Osteocyte (in vitro differentiated cells): ENCODE measurements around the gene ITGAL. TPM values are rescaled to one million over a fixed set of nuclear protein-coding genes. Genes with fewer than 3 reads are reported as not detected.

ENCODE experiments used
- DNase-seq: peaks from one replicate; pipeline ENCODE4 v3.0.0; 2021; ENCODE audit warnings: mixed read lengths; ENCODE audit not compliant: unreplicated experiment; ENCODE audit errors: extremely low spot score
- H3K27ac Mint-ChIP-seq: one replicate; pipeline ENCODE4 v1.8.0; 2021; ENCODE audit warnings: mild to moderate bottlenecking, mixed read lengths; ENCODE audit not compliant: unreplicated experiment
- H3K27me3 Mint-ChIP-seq: one replicate; pipeline ENCODE4 v1.8.0; 2021; ENCODE audit warnings: mixed read lengths; ENCODE audit not compliant: unreplicated experiment
- H3K36me3 Mint-ChIP-seq: one replicate; pipeline ENCODE4 v1.8.0; 2021; ENCODE audit warnings: mixed read lengths; ENCODE audit not compliant: unreplicated experiment
- H3K4me1 Mint-ChIP-seq: one replicate; pipeline ENCODE4 v1.8.0; 2021; ENCODE audit warnings: mixed read lengths; ENCODE audit not compliant: unreplicated experiment
- H3K4me3 Mint-ChIP-seq: one replicate; pipeline ENCODE4 v1.8.0; 2021; ENCODE audit warnings: mild to moderate bottlenecking, moderate library complexity, mixed read lengths; ENCODE audit not compliant: unreplicated experiment
- H3K9me3 Mint-ChIP-seq: one replicate; pipeline ENCODE4 v1.8.0; 2021; ENCODE audit warnings: mixed read lengths; ENCODE audit not compliant: unreplicated experiment
- total RNA-seq: library from RNA; stranded (reverse); gene quantifications from 2 replicates; pipeline ENCODE4 v1.2.1, GENCODE V29; 2021
- TF ChIP-seq, protein P1 (sequence below): fragments of 200-600 bp; sonication (generic); IDR thresholded peaks from 2 replicates; pipeline ENCODE4 v1.5.0; 2021; ENCODE audit warnings: antibody characterized with exemption, mild to moderate bottlenecking, moderate library complexity

The ITGAL gene
- total RNA-seq, 1 donor from 2014 or later: not detected

GRCh38 chr16:30554557-30555314, 82.2 kb downstream of the ITGAL start:
- TF ChIP-seq, protein P1, sequence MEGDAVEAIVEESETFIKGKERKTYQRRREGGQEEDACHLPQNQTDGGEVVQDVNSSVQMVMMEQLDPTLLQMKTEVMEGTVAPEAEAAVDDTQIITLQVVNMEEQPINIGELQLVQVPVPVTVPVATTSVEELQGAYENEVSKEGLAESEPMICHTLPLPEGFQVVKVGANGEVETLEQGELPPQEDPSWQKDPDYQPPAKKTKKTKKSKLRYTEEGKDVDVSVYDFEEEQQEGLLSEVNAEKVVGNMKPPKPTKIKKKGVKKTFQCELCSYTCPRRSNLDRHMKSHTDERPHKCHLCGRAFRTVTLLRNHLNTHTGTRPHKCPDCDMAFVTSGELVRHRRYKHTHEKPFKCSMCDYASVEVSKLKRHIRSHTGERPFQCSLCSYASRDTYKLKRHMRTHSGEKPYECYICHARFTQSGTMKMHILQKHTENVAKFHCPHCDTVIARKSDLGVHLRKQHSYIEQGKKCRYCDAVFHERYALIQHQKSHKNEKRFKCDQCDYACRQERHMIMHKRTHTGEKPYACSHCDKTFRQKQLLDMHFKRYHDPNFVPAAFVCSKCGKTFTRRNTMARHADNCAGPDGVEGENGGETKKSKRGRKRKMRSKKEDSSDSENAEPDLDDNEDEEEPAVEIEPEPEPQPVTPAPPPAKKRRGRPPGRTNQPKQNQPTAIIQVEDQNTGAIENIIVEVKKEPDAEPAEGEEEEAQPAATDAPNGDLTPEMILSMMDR: no peak
- Mint-ChIP-seq H3K4me3 (no peak overlapping the region), H3K27me3 (no peaks in the 10 kb centered on the region), H3K9me3 (no peaks in the 10 kb centered on the region), H3K27ac (no peak overlapping the region), H3K36me3 (peaks cover 17% of the 10 kb centered on the region), H3K4me1 (peaks cover 21% of the 10 kb centered on the region)
- no peak for DNase-seq

DNA sequence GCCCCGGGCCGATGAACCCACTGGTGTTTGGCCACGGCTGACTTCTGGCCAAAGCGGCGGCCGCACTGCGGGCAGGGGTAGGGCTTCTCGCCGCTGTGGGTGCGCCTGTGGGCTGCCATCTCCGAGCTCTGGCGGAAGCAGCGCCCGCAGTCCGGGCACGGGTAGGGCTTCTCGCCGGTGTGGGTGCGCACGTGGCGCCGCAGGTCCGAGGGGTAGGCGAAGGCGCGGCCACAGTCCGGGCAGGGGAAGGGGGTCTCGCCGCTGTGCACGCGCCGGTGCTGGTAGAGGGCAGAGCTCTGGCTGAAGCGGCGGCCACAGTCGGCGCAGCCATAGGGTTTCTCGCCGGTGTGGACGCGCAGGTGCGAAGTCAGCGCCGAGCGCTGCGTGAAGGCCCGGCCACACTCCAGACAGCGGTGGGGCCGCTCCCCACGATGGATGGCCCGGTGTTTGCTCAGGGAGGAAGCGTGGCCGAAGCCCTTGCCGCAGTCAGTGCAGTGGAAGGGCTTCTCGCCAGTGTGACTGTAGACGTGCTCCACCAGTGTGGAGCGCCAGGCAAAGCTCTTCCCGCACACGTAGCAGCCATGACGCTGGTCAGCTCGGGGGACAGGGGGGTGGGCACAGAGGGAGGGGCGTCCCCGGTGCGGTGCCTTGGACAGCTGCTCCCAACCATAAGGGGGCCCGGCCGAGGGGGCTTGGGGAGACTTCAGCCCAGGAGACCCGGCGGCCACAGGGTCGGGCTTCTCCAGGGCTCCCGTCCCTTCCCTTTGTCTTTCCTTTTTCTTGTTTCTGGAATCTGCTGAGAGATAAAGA, 83.0 kb downstream of the ITGAL start:
- Mint-ChIP-seq H3K4me1 (peaks cover 21% of the 10 kb centered on the region), H3K36me3 (peaks cover 17% of the 10 kb centered on the region), H3K27ac (peak overlapping the region; percentile 10), H3K9me3 (no peaks in the 10 kb centered on the region), H3K27me3 (no peaks in the 10 kb centered on the region), H3K4me3 (peak overlapping the region; percentile 62)
- TF ChIP-seq, protein P1: no peak
- DNase-seq: no peak

GRCh38 chr16:30556125-30556473, 83.6 kb downstream of the ITGAL start:
- TF ChIP-seq, protein P1: no peak
- peaks cover 21% of the 10 kb centered on the region for H3K4me1 Mint-ChIP-seq
- no peak for DNase-seq
- peak overlapping the region; percentile 10 for H3K27ac Mint-ChIP-seq
- peaks cover 17% of the 10 kb centered on the region for H3K36me3 Mint-ChIP-seq
- H3K9me3 Mint-ChIP-seq: no peaks in the 10 kb centered on the region
- H3K4me3 Mint-ChIP-seq: peak overlapping the region; percentile 62
- H3K27me3 Mint-ChIP-seq: no peaks in the 10 kb centered on the region

GRCh38 chr16:30557707-30557956, 85.1 kb downstream of the ITGAL start:
- peaks cover 17% of the 10 kb centered on the region for H3K36me3 Mint-ChIP-seq
- H3K27ac Mint-ChIP-seq: peak overlapping the region; percentile 91
- no peaks in the 10 kb centered on the region for H3K27me3 Mint-ChIP-seq
- no peak for DNase-seq
- H3K9me3 Mint-ChIP-seq: no peaks in the 10 kb centered on the region
- H3K4me3 Mint-ChIP-seq: peak overlapping the region; percentile 79
- TF ChIP-seq, protein P1: no peak
- H3K4me1 Mint-ChIP-seq: peaks cover 21% of the 10 kb centered on the region

GRCh38 chr16:30557957-30558788, 85.6 kb downstream of the ITGAL start, which contains the start of gene ZNF764:
Gene ZNF764, minus strand, starts transcription at chr16:30558374. Its CDS starts 192 bp downstream, at chr16:30558182.
- Mint-ChIP-seq H3K4me3 (peak within 1 kb of the TSS; percentile 79), H3K9me3 (no peaks in the 10 kb centered on the region), H3K27ac (peak within 1 kb of the TSS; percentile 91), H3K27me3 (no peaks in the 10 kb centered on the region), H3K36me3 (peaks cover 14% of the 10 kb centered on the region), H3K4me1 (peaks cover 21% of the 10 kb centered on the region)
- TF ChIP-seq, protein P1: no peak
- peak; percentile 98 for DNase-seq
